ENCODE measurements around the gene MCC. TPM values are rescaled to one million over a fixed set of nuclear protein-coding genes. Genes with fewer than 3 reads are reported as not detected.

Gene MCC
- total RNA-seq, 1 donor from 2014 or later: 1.1 TPM

DNA sequence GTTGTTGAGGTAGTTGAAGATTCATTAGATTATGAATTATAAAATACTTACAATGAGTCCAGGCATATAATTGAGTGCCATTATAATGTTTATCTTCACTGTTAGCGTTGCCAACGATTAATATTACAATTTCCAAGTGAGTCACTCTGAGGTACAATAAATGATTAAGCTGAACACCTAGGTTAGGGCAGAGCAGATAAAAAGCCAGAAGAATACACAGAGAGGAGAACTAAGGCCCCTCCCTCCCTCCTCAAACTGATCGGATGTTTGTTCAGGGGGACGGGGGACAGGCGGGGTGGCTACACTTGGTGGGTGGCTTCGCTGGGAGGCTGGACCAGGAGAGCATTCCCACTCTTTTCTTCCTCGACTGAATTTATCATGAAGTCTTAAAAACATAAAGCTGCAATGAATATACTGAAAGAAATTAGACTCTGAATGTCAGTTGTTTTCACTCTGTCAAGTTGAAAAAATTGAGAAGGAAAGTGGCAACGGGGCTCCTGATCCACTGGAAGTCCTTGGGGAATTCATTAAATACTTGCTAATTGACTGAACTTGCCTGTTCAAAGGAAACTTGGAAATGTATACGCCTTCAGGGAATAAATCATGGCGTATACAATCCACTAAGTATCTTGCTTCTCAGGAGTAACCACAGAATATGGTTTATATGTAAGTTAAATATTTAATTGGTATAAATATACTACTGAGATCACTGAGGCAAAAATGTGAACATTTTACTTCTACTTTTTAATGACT lies 251.5 kb downstream of the MCC start:
- Mint-ChIP-seq H3K9me3 (no peaks in the 10 kb centered on the region), H3K4me1 (no peaks in the 10 kb centered on the region), H3K4me3 (no peak overlapping the region), H3K27ac (no peak overlapping the region), H3K27me3 (peaks cover 41% of the 10 kb centered on the region), H3K36me3 (ENCODE audit: low read depth) (no peaks in the 10 kb centered on the region)
- intact Hi-C loops (cut with micrococcal nuclease): no loop called here
- no peak for DNase-seq

DNA sequence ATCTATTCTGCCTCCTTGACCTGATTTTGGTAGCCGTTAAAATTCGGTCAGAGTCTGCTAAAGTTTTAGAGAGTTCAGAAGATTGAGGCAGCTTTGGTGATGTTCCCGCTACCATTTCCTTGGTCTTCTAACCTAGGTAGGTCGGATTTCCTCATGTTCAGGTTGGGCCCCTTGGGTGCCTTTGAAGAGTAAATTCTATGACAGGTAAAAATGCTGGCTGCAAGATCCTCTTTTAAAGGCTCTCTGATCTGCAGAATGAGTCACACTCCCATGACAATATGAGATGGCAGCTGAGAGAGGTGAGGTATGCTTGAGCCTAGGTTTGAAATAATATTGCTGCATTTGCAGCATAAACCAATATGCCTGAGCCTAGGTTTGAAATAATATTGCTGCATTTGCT lies 252.4 kb downstream of the MCC start:
- DNase-seq: no peak
- H3K4me1 Mint-ChIP-seq: no peaks in the 10 kb centered on the region
- H3K36me3 Mint-ChIP-seq (ENCODE audit: low read depth): no peaks in the 10 kb centered on the region
- peaks cover 42% of the 10 kb centered on the region for H3K27me3 Mint-ChIP-seq
- H3K9me3 Mint-ChIP-seq: no peaks in the 10 kb centered on the region
- intact Hi-C loops (cut with micrococcal nuclease): no loop called here
- no peak overlapping the region for H3K27ac Mint-ChIP-seq
- no peak overlapping the region for H3K4me3 Mint-ChIP-seq

DNA sequence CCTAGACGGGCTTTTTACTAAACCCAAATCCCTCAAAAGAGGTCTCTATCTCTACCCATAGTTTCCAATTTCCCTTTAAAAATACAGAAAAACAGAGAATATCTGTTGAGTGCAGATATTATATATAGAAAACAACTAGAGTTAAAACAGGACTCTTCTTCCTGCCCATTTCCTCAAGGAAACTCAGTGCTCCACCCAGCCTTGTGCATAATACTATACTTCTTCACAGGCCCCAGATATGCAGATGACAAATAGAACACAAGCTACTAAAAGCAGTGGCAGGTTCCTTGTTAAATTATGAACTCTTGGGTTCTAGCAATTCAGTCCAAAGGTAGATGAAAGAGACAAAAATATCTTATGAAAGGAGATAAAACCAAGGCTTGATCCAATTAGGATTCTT lies 253.7 kb downstream of the MCC start:
- Mint-ChIP-seq H3K27ac (no peak overlapping the region), H3K9me3 (no peaks in the 10 kb centered on the region), H3K4me3 (no peak overlapping the region), H3K4me1 (no peaks in the 10 kb centered on the region), H3K36me3 (ENCODE audit: low read depth) (no peaks in the 10 kb centered on the region), H3K27me3 (peaks cover 43% of the 10 kb centered on the region)
- DNase-seq: no peak
- intact Hi-C loops (cut with micrococcal nuclease): no loop called here

DNA sequence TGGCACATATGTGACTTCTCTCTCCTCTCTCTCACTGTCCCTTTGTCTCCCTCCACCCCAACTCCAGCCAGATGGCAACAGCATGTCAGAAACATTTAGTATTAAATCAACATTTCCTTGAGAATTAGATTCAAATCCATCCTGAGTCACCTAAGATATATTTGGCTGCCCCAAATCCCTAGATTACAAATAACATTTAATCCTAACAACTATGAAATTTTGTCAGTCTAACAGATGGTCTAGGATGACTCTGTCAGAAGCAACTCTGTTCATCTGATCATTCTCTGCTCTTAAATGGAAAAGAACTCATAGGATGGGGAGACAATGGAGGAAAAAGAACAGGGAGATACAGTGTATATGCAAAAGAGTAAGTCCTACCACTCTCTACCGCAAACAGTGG lies 254.6 kb downstream of the MCC start:
- Mint-ChIP-seq H3K4me3 (no peak overlapping the region), H3K4me1 (no peaks in the 10 kb centered on the region), H3K36me3 (ENCODE audit: low read depth) (no peaks in the 10 kb centered on the region), H3K9me3 (no peaks in the 10 kb centered on the region), H3K27me3 (peaks cover 40% of the 10 kb centered on the region), H3K27ac (no peak overlapping the region)
- no peak for DNase-seq
- intact Hi-C loops (cut with micrococcal nuclease): no loop called here

DNA sequence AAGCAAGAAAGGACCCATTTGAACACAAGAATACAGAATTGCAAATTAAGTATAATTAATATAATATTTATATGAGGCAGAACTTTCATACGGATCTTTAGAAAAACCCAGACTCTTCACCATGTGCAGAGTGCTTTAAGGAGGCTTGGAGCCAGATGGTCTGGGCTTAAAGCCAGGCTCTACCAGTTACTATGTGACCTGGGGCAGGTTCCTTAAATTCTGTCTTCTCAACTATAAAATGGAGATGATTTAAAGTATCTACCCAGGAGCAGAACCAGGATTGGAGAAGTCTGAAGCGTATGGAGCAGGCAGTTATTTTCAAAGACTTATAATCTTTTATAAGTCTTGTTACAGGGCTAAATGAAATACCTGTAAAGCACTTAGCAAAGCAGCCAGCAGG lies 255.6 kb downstream of the MCC start:
- no peak overlapping the region for H3K4me3 Mint-ChIP-seq
- no peaks in the 10 kb centered on the region for H3K9me3 Mint-ChIP-seq
- no peak overlapping the region for H3K27ac Mint-ChIP-seq
- peaks cover 33% of the 10 kb centered on the region for H3K27me3 Mint-ChIP-seq
- no peak for DNase-seq
- H3K36me3 Mint-ChIP-seq (ENCODE audit: low read depth): no peaks in the 10 kb centered on the region
- intact Hi-C loops (cut with micrococcal nuclease): no loop called here
- no peaks in the 10 kb centered on the region for H3K4me1 Mint-ChIP-seq

DNA sequence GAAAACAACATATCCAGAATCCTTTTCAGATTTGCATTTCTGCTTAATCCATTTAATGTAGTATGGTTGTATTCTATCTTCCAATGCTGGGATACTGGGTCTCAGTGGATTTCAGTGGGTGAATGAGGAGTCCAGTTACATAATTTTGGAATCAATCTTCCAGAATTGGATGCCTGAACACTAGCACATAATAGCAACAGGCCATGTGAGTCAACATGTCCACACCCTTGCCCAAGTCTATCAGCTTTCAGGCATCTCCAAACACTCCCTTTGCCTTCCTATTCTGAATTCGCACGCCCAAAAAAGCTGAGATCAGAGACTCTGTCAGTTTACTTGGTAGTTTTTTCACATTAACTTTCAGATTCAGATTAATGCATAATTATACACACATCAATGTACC lies 256.0 kb downstream of the MCC start:
- DNase-seq: no peak
- no peak overlapping the region for H3K27ac Mint-ChIP-seq
- intact Hi-C loops (cut with micrococcal nuclease): no loop called here
- H3K9me3 Mint-ChIP-seq: no peaks in the 10 kb centered on the region
- peaks cover 32% of the 10 kb centered on the region for H3K27me3 Mint-ChIP-seq
- H3K4me3 Mint-ChIP-seq: no peak overlapping the region
- no peaks in the 10 kb centered on the region for H3K36me3 Mint-ChIP-seq (ENCODE audit: low read depth)
- no peaks in the 10 kb centered on the region for H3K4me1 Mint-ChIP-seq

DNA sequence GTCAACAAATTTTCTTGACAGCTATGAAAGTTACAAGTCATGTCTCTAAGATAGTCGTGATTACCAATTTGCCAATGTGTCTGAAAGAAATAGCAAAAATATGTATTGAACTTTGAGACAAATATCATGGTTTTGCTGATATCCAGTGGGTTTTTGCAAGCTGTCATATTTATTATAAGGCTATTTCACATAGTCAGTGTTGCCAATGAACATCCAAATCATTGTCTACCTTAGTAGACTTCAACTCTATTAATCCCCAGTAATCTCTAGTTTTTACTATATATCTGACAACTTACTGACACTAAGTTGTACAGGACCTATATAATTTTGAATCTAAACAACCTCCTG lies 256.6 kb downstream of the MCC start:
- H3K27me3 Mint-ChIP-seq: peaks cover 30% of the 10 kb centered on the region
- no peaks in the 10 kb centered on the region for H3K9me3 Mint-ChIP-seq
- no peak overlapping the region for H3K4me3 Mint-ChIP-seq
- no peaks in the 10 kb centered on the region for H3K4me1 Mint-ChIP-seq
- intact Hi-C loops (cut with micrococcal nuclease): no loop called here
- H3K27ac Mint-ChIP-seq: no peak overlapping the region
- DNase-seq: no peak
- no peaks in the 10 kb centered on the region for H3K36me3 Mint-ChIP-seq (ENCODE audit: low read depth)

DNA sequence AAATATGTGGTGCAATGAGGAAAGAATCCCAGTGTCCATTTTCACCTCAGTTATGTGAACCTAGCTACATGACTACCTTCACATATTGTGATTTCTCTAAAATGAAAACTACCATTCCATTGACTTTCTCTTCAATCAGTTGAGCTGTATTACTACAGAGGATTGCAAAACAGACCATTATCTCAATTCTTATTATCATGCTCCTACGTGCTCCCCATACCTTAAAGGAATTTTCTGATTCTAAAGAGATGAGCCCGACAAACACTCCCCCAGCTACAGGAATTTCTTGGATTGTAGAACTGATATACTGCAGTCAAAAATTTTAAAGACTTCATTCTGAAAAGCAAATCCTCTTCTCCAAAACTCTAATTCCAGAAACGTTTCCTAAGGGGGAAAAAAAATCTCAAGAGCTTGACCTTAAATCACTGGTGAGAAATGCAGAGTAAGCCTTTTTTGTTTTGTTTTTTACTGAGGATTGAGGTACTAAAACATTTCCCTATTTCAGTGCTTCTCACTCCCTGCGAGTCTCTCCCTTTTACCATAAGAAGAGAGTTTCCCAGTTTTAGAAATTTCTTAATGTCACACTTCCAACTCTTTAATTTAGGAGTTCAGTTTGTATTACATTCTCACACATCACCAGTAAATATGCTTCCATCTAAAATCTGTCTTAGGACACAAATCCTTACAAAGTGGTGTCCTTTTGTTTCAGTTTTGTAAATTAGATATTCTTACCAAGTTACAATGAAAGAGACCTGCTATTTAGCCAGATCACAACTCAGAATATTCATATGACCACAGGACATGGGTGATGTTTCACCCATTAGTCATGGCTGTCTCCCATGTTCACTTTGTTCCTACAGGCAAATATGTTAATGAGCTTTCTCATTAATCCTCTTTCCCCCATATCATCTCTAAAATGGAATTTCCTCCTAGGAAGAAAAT lies 257.3 kb downstream of the MCC start:
- H3K9me3 Mint-ChIP-seq: no peaks in the 10 kb centered on the region
- no peaks in the 10 kb centered on the region for H3K4me1 Mint-ChIP-seq
- peaks cover 24% of the 10 kb centered on the region for H3K27me3 Mint-ChIP-seq

DNA sequence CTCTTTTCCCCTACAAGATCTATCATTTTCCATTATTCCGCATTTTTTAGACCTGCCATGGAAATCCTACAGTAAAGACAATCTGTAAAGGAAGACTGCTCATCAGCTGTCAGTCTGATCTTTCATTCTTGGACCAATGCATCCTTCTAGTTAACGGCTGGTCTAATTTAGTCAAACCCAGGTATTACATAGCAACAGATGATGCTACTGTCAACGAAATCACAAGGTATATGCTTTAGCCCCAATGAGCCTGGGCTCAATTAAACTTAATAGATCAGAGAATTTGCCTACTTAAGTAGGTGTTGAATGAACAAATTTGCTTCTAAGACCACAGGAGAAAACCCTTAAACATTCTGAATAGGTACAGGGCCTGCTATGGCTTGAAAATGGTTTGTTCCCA lies 260.5 kb downstream of the MCC start:
- DNase-seq: no peak
- intact Hi-C loops (cut with micrococcal nuclease): no loop called here
- Mint-ChIP-seq H3K36me3 (ENCODE audit: low read depth) (no peaks in the 10 kb centered on the region), H3K27ac (no peak overlapping the region), H3K27me3 (peaks cover 14% of the 10 kb centered on the region), H3K9me3 (no peaks in the 10 kb centered on the region), H3K4me1 (no peaks in the 10 kb centered on the region), H3K4me3 (no peak overlapping the region)

More for the DNA sequence above, 257.3 kb downstream of the MCC start:
- Mint-ChIP-seq H3K4me3 (no peak overlapping the region), H3K27ac (no peak overlapping the region), H3K36me3 (ENCODE audit: low read depth) (no peaks in the 10 kb centered on the region)
- DNase-seq: no peak
- intact Hi-C loops (cut with micrococcal nuclease): no loop called here

DNA sequence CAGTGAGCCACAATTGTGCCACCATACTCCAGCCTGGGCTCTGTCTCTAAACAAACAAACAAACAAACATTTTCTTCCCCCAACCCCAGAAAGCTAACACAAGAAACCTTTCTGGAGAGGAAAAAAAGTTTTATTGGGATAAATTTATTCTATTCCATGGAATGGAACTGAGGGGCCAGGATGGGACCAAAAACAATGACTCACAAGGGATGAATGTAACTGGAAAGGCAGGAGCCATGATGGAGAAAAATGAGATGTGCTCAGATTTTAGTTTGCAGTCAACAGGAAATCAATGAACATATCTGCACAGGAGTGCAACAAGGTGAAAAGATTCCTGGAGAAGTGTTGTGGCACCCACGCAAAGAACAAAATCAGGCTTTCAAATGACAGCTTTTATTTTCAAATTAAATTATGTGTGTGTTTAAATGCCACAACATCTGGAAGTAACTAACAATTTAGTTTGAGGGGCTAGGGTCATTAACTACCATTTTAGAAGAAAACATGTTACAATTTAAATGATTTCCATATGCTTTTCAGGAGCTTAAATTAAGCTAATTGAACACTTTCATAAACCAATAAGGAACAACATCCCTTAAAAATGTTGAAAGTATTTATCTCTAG lies 262.0 kb downstream of the MCC start:
- DNase-seq: no peak
- intact Hi-C loops (cut with micrococcal nuclease): no loop called here
- H3K4me1 Mint-ChIP-seq: no peaks in the 10 kb centered on the region
- no peak overlapping the region for H3K27ac Mint-ChIP-seq
- peaks cover 13% of the 10 kb centered on the region for H3K27me3 Mint-ChIP-seq
- H3K9me3 Mint-ChIP-seq: no peaks in the 10 kb centered on the region
- no peaks in the 10 kb centered on the region for H3K36me3 Mint-ChIP-seq (ENCODE audit: low read depth)
- H3K4me3 Mint-ChIP-seq: no peak overlapping the region

DNA sequence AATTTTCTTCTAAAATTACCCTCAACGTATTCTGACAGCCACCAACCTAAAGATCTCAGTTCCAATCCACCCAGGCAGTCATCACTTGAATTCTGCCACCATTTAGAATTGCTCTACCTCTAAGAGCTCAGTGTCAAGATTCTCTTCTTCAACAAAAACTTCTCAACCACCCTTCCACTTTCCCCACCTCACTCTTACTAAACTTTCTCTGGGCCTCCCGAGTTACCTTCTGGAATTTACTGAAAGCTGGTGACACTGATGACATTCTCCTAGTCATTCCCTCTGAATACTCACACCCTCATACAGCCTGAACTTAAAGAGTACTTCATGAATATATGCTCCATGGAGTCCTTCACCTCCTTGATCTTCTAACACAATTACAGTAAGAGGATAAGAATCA lies 263.0 kb downstream of the MCC start:
- H3K27ac Mint-ChIP-seq: no peak overlapping the region
- H3K36me3 Mint-ChIP-seq (ENCODE audit: low read depth): no peaks in the 10 kb centered on the region
- no peak overlapping the region for H3K4me3 Mint-ChIP-seq
- H3K4me1 Mint-ChIP-seq: no peaks in the 10 kb centered on the region
- intact Hi-C loops (cut with micrococcal nuclease): no loop called here
- H3K27me3 Mint-ChIP-seq: peaks cover 11% of the 10 kb centered on the region
- H3K9me3 Mint-ChIP-seq: no peaks in the 10 kb centered on the region
- no peak for DNase-seq

DNA sequence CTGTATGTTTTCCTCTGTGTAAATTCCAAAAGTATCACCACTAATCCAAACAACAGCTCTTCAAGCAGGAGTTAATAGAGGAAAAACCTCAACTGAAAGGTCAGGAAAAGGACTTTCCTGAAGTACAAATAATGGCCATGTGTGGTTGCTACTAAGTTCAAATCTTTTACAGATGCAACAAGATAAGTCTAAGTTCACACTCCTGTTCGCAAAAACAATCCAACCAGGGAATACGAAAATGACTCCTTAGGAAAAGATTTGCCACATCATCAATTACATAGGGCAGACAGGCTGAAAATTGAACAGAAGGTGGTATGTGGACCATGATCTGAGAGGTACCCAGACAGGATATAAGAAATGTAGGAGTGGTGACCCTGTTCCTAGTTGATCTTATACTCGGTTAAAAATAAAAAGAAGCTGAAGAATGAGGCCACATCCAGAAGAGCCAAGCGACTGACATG lies 263.6 kb downstream of the MCC start:
- Mint-ChIP-seq H3K9me3 (no peaks in the 10 kb centered on the region), H3K36me3 (ENCODE audit: low read depth) (no peaks in the 10 kb centered on the region), H3K27ac (no peak overlapping the region), H3K27me3 (peaks cover 7% of the 10 kb centered on the region), H3K4me1 (no peaks in the 10 kb centered on the region), H3K4me3 (no peak overlapping the region)
- DNase-seq: no peak
- intact Hi-C loops (cut with micrococcal nuclease): no loop called here

DNA sequence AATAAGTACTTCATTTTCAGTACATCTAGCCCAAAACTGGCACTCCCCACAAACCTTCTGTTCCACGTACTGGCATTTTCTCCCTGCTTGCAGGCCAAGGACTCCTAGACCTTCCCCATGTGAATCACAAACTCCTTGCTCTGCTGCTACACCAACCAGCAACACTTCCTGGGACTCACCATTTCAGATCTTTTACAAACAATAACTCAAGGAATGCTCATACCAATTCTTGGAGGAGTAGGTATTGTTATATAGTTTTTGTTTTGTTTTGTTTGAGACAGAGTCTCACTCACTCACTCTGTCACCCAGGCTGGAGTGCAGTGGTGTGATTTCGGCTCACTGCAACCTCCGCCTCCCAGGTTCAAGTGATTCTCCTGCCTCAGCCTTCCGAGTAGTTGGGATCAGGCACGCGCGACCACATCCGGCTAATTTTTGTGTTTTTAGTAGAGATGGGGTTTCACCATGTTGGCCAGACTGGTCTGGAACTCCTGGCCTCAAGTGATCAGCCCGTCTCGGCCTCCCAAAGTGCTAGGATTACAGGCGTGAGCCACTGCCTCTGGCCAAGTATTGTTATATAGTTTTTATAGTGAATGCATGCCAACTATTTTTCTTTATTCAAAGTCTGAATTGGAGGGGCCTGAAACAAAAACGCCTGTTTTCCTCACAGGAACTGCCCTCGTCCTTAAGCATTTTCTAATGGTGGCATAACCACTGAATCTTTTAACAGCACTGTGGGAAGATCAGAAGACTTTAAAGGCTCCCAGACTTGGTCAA lies 264.2 kb downstream of the MCC start:
- no peak overlapping the region for H3K4me3 Mint-ChIP-seq
- DNase-seq: no peak
- H3K36me3 Mint-ChIP-seq (ENCODE audit: low read depth): no peaks in the 10 kb centered on the region
- no peaks in the 10 kb centered on the region for H3K4me1 Mint-ChIP-seq
- H3K27ac Mint-ChIP-seq: no peak overlapping the region
- intact Hi-C loops (cut with micrococcal nuclease): no loop called here
- H3K9me3 Mint-ChIP-seq: no peaks in the 10 kb centered on the region
- peaks cover 7% of the 10 kb centered on the region for H3K27me3 Mint-ChIP-seq

Data from activated CD4-positive, alpha-beta T cell treated with anti-CD3 and anti-CD28 coated beads, Interleukin-2, amount 10 ng/mL, durations not matched to agents 24 days and 14 days (primary cell).